ENCODE measurements around the gene LAPTM5.

The LAPTM5 gene

DNA sequence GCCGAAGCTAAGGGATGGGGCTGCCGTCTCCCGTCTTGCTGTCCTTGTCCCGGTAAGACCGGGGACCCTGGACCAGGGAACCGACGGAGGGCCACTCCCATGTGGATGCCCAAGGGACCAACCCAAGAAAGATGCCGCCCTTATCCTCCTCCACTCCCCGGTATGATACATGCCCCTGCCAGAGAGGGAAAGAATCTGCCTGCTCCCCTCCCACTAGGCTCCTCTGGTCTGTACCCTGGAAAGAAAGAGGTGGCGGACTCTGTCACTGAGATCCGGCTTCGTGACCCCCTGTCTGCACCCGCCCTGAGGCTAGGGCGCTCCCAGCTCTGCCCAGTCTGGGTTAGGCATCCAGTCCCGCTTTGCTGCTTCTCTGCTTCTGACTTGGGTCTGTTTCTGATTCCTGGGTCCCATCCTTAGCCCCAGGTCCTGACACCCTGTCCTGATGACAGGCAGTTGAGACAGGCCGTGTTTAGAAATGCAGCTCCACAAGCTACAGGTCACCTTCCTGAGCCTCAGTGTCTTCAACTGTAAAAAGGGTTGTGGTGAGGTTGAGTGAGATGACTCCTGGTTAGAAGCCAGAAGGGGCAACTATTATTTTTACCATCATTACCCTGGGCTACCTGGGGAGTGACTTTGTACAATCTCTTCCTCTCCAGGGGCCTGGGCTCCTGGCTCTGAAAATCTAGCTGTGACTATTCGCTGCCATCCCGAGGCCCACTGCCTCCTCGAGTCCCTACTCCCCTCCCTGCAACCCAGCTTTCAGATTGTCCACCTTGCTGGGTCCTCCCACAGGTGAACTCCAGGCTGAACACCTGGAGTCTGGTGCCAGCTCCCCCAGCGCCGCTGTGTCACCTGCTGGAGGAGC, 37.9 kb downstream of the LAPTM5 start (continued):
- TF ChIP-seq, protein P1, sequence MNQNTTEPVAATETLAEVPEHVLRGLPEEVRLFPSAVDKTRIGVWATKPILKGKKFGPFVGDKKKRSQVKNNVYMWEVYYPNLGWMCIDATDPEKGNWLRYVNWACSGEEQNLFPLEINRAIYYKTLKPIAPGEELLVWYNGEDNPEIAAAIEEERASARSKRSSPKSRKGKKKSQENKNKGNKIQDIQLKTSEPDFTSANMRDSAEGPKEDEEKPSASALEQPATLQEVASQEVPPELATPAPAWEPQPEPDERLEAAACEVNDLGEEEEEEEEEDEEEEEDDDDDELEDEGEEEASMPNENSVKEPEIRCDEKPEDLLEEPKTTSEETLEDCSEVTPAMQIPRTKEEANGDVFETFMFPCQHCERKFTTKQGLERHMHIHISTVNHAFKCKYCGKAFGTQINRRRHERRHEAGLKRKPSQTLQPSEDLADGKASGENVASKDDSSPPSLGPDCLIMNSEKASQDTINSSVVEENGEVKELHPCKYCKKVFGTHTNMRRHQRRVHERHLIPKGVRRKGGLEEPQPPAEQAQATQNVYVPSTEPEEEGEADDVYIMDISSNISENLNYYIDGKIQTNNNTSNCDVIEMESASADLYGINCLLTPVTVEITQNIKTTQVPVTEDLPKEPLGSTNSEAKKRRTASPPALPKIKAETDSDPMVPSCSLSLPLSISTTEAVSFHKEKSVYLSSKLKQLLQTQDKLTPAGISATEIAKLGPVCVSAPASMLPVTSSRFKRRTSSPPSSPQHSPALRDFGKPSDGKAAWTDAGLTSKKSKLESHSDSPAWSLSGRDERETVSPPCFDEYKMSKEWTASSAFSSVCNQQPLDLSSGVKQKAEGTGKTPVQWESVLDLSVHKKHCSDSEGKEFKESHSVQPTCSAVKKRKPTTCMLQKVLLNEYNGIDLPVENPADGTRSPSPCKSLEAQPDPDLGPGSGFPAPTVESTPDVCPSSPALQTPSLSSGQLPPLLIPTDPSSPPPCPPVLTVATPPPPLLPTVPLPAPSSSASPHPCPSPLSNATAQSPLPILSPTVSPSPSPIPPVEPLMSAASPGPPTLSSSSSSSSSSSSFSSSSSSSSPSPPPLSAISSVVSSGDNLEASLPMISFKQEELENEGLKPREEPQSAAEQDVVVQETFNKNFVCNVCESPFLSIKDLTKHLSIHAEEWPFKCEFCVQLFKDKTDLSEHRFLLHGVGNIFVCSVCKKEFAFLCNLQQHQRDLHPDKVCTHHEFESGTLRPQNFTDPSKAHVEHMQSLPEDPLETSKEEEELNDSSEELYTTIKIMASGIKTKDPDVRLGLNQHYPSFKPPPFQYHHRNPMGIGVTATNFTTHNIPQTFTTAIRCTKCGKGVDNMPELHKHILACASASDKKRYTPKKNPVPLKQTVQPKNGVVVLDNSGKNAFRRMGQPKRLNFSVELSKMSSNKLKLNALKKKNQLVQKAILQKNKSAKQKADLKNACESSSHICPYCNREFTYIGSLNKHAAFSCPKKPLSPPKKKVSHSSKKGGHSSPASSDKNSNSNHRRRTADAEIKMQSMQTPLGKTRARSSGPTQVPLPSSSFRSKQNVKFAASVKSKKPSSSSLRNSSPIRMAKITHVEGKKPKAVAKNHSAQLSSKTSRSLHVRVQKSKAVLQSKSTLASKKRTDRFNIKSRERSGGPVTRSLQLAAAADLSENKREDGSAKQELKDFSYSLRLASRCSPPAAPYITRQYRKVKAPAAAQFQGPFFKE (tag by site-specific recombination; IDR thresholded peaks at IDR 0.05; ENCODE audit: borderline replicate concordance): no peak
- TF ChIP-seq SP3 (tag by site-specific recombination; IDR thresholded peaks at IDR 0.05) (no peak; the same call in 1 of the 2 replicates), ZNF416 (tag by site-specific recombination; IDR thresholded peaks at IDR 0.05) (no peak), ZNF341 (tag by site-specific recombination; IDR thresholded peaks at IDR 0.05; ENCODE audit: low read depth) (no peak), ZNF600 (tag by site-specific recombination; IDR thresholded peaks at IDR 0.05) (peak; percentile 60; the same call in 1 of the 2 replicates), PRDM1 (tag by site-specific recombination; IDR thresholded peaks at IDR 0.05) (no peak), ZNF19 (tag by site-specific recombination; IDR thresholded peaks at IDR 0.05; ENCODE audit: low read depth) (no peak), OSR2 (tag by site-specific recombination; IDR thresholded peaks at IDR 0.05) (no peak), ZNF155 (tag by site-specific recombination; IDR thresholded peaks at IDR 0.05) (no peak), ZNF677 (tag by site-specific recombination; IDR thresholded peaks at IDR 0.05) (no peak), ZNF501 (tag by site-specific recombination; IDR thresholded peaks at IDR 0.05) (no peak; the same call in 1 of the 2 replicates), ZNF366 (tag by site-specific recombination; conservative IDR thresholded peaks at IDR 0.05) (no peak), TRIM28 (IDR thresholded peaks at IDR 0.05; ENCODE audit: borderline replicate concordance, low read length) (no peak), ZNF610 (tag by site-specific recombination; IDR thresholded peaks at IDR 0.05; ENCODE audit: borderline replicate concordance) (no peak), ZNF747 (tag by site-specific recombination; IDR thresholded peaks at IDR 0.05) (no peak), ZNF146 (tag by site-specific recombination; IDR thresholded peaks at IDR 0.05) (no peak), ZEB2 (tag by site-specific recombination; IDR thresholded peaks at IDR 0.05) (peak; percentile 24; the same call in 1 of the 2 replicates), ZBTB21 (tag by site-specific recombination; IDR thresholded peaks at IDR 0.05) (no peak), ZNF660 (tag by site-specific recombination; IDR thresholded peaks at IDR 0.05) (0 out of 2 replicates have a peak, but pooled peaks have one; percentile 60), ZNF324 (tag by site-specific recombination; IDR thresholded peaks at IDR 0.05) (no peak)
- TF ChIP-seq, protein P2, sequence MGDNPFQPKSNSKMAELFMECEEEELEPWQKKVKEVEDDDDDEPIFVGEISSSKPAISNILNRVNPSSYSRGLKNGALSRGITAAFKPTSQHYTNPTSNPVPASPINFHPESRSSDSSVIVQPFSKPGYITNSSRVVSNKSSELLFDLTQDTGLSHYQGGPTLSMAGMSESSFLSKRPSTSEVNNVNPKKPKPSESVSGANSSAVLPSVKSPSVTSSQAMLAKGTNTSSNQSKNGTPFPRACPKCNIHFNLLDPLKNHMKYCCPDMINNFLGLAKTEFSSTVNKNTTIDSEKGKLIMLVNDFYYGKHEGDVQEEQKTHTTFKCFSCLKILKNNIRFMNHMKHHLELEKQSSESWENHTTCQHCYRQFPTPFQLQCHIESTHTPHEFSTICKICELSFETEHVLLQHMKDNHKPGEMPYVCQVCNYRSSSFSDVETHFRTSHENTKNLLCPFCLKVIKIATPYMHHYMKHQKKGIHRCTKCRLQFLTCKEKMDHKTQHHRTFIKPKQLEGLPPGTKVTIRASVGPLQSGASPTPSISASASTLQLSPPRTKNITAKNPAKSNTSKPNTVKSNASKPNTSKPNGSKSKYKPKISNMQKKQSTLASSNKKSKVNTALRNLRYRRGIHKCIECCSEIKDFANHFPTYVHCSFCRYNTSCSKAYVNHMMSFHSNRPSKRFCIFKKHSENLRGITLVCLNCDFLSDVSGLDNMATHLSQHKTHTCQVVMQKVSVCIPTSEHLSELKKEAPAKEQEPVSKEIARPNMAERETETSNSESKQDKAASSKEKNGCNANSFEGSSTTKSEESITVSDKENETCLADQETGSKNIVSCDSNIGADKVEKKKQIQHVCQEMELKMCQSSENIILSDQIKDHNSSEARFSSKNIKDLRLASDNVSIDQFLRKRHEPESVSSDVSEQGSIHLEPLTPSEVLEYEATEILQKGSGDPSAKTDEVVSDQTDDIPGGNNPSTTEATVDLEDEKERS (tag by site-specific recombination; IDR thresholded peaks at IDR 0.05): no peak
- TF ChIP-seq, protein P3, sequence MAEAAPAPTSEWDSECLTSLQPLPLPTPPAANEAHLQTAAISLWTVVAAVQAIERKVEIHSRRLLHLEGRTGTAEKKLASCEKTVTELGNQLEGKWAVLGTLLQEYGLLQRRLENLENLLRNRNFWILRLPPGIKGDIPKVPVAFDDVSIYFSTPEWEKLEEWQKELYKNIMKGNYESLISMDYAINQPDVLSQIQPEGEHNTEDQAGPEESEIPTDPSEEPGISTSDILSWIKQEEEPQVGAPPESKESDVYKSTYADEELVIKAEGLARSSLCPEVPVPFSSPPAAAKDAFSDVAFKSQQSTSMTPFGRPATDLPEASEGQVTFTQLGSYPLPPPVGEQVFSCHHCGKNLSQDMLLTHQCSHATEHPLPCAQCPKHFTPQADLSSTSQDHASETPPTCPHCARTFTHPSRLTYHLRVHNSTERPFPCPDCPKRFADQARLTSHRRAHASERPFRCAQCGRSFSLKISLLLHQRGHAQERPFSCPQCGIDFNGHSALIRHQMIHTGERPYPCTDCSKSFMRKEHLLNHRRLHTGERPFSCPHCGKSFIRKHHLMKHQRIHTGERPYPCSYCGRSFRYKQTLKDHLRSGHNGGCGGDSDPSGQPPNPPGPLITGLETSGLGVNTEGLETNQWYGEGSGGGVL (tag by site-specific recombination; IDR thresholded peaks at IDR 0.05): no peak
- TF ChIP-seq, protein P4, sequence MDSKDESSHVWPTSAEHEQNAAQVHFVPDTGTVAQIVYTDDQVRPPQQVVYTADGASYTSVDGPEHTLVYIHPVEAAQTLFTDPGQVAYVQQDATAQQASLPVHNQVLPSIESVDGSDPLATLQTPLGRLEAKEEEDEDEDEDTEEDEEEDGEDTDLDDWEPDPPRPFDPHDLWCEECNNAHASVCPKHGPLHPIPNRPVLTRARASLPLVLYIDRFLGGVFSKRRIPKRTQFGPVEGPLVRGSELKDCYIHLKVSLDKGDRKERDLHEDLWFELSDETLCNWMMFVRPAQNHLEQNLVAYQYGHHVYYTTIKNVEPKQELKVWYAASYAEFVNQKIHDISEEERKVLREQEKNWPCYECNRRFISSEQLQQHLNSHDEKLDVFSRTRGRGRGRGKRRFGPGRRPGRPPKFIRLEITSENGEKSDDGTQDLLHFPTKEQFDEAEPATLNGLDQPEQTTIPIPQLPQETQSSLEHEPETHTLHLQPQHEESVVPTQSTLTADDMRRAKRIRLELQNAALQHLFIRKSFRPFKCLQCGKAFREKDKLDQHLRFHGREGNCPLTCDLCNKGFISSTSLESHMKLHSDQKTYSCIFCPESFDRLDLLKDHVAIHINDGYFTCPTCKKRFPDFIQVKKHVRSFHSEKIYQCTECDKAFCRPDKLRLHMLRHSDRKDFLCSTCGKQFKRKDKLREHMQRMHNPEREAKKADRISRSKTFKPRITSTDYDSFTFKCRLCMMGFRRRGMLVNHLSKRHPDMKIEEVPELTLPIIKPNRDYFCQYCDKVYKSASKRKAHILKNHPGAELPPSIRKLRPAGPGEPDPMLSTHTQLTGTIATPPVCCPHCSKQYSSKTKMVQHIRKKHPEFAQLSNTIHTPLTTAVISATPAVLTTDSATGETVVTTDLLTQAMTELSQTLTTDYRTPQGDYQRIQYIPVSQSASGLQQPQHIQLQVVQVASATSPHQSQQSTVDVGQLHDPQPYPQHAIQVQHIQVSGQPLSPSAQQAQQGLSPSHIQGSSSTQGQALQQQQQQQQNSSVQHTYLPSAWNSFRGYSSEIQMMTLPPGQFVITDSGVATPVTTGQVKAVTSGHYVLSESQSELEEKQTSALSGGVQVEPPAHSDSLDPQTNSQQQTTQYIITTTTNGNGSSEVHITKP (tag by site-specific recombination; IDR thresholded peaks at IDR 0.05): no peak
- TF ChIP-seq, protein P5, sequence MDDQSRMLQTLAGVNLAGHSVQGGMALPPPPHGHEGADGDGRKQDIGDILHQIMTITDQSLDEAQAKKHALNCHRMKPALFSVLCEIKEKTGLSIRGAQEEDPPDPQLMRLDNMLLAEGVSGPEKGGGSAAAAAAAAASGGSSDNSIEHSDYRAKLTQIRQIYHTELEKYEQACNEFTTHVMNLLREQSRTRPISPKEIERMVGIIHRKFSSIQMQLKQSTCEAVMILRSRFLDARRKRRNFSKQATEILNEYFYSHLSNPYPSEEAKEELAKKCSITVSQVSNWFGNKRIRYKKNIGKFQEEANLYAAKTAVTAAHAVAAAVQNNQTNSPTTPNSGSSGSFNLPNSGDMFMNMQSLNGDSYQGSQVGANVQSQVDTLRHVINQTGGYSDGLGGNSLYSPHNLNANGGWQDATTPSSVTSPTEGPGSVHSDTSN (CRISPR knock-in tag; IDR thresholded peaks at IDR 0.05): no peak

Measured in HEK293 (cell line).